Measurements from ENCODE around the gene HK1. TPM values are rescaled to one million over a fixed set of nuclear protein-coding genes. Genes with fewer than 3 reads are reported as not detected.
"Not testable (repeated sequence)": the region's sequence is repeated elsewhere in the genome, so short reads cannot be mapped to it uniquely, and the experiment has no call there.

The HK1 gene
- polyA plus RNA-seq, 3 donors from 2014 or later: 48.8 to 96.3 (median 72.2) TPM

- Mint-ChIP-seq H3K4me3 (no peak overlapping the region), H3K27ac (no peak overlapping the region), H3K36me3 (no peaks in the 10 kb centered on the region), H3K4me1 (no peaks in the 10 kb centered on the region), H3K9me3 (no peaks in the 10 kb centered on the region), H3K27me3 (ENCODE audit: low read depth in 3 of 3) (peaks cover 0 to 7% (median 3%) of the 10 kb centered on the region in 3 donors)
- DNase-seq: no peak
These were observed 8.5 kb upstream of the HK1 start for GRCh38 chr10:69269761-69270160.

GRCh38 chr10:69270990-69271389, 7.3 kb upstream of the HK1 start:
- H3K27ac Mint-ChIP-seq: no peak overlapping the region
- H3K36me3 Mint-ChIP-seq: no peaks in the 10 kb centered on the region
- no peak overlapping the region for H3K4me3 Mint-ChIP-seq
- no peaks in the 10 kb centered on the region for H3K4me1 Mint-ChIP-seq
- H3K9me3 Mint-ChIP-seq: no peaks in the 10 kb centered on the region
- no peak for DNase-seq
- H3K27me3 Mint-ChIP-seq (ENCODE audit: low read depth in 3 of 3): peaks cover 0 to 7% (median 0%) of the 10 kb centered on the region in 3 donors

- Mint-ChIP-seq H3K27me3 (ENCODE audit: low read depth in 3 of 3) (peaks cover 0 to 2% (median 0%) of the 10 kb centered on the region in 3 donors), H3K9me3 (no peaks in the 10 kb centered on the region), H3K36me3 (no peaks in the 10 kb centered on the region), H3K4me1 (no peaks in the 10 kb centered on the region), H3K4me3 (no peak overlapping the region), H3K27ac (no peak overlapping the region)
- no peak for DNase-seq
These were observed 5.7 kb upstream of the HK1 start for GRCh38 chr10:69272624-69273023.

- no peaks in the 10 kb centered on the region for H3K9me3 Mint-ChIP-seq
- no peaks in the 10 kb centered on the region for H3K4me1 Mint-ChIP-seq
- H3K27me3 Mint-ChIP-seq (ENCODE audit: low read depth in 3 of 3): peaks cover 0 to 2% (median 0%) of the 10 kb centered on the region in 3 donors
- no peak overlapping the region for H3K27ac Mint-ChIP-seq
- DNase-seq: no peak
- H3K36me3 Mint-ChIP-seq: no peaks in the 10 kb centered on the region
- H3K4me3 Mint-ChIP-seq: no peak overlapping the region
These were observed 2.9 kb upstream of the HK1 start for GRCh38 chr10:69275444-69275843.

GRCh38 chr10:69276503-69276902, 1.8 kb upstream of the HK1 start:
- no peaks in the 10 kb centered on the region for H3K9me3 Mint-ChIP-seq
- H3K27me3 Mint-ChIP-seq (ENCODE audit: low read depth in 3 of 3): peaks cover 0 to 7% (median 0%) of the 10 kb centered on the region in 3 donors
- no peak overlapping the region for H3K4me3 Mint-ChIP-seq
- no peaks in the 10 kb centered on the region for H3K4me1 Mint-ChIP-seq
- H3K27ac Mint-ChIP-seq: no peak overlapping the region
- H3K36me3 Mint-ChIP-seq: no peaks in the 10 kb centered on the region
- no peak for DNase-seq

GRCh38 chr10:69279110-69279509, 814 bp downstream of the HK1 start:
- no peak for DNase-seq
- Mint-ChIP-seq H3K4me3 (no peak overlapping the region), H3K9me3 (no peaks in the 10 kb centered on the region), H3K27me3 (ENCODE audit: low read depth in 3 of 3) (peaks cover 0 to 5% (median 0%) of the 10 kb centered on the region in 3 donors), H3K27ac (no peak overlapping the region), H3K4me1 (no peaks in the 10 kb centered on the region), H3K36me3 (no peaks in the 10 kb centered on the region)

GRCh38 chr10:69281507-69282413, 3.5 kb downstream of the HK1 start:
- Mint-ChIP-seq H3K36me3 (no peaks in the 10 kb centered on the region), H3K4me3 (no peak overlapping the region), H3K27ac (no peak overlapping the region)

GRCh38 chr10:69284402-69284801, 6.1 kb downstream of the HK1 start:
- not testable (repeated sequence) for H3K27me3 Mint-ChIP-seq (ENCODE audit: low read depth in 3 of 3); H3K4me1 Mint-ChIP-seq; H3K27ac Mint-ChIP-seq; DNase-seq; H3K4me3 Mint-ChIP-seq; H3K9me3 Mint-ChIP-seq; H3K36me3 Mint-ChIP-seq

More at GRCh38 chr10:69281507-69282413, 3.5 kb downstream of the HK1 start:
- H3K4me1 Mint-ChIP-seq: no peaks in the 10 kb centered on the region
- DNase-seq: no peak
- H3K9me3 Mint-ChIP-seq: no peaks in the 10 kb centered on the region
- H3K27me3 Mint-ChIP-seq (ENCODE audit: low read depth in 3 of 3): peaks cover 0 to 5% (median 2%) of the 10 kb centered on the region in 3 donors

GRCh38 chr10:69285699-69286098, 7.4 kb downstream of the HK1 start:
- Mint-ChIP-seq H3K27me3 (ENCODE audit: low read depth in 3 of 3) (peaks cover 0 to 8% (median 2%) of the 10 kb centered on the region in 3 donors), H3K4me1 (no peaks in the 10 kb centered on the region), H3K27ac (no peak overlapping the region), H3K9me3 (no peaks in the 10 kb centered on the region), H3K4me3 (no peak overlapping the region), H3K36me3 (no peaks in the 10 kb centered on the region)
- DNase-seq: no peak

- DNase-seq: no peak
- Mint-ChIP-seq H3K9me3 (no peaks in the 10 kb centered on the region), H3K4me3 (no peak overlapping the region), H3K4me1 (no peaks in the 10 kb centered on the region), H3K27ac (no peak overlapping the region), H3K36me3 (no peaks in the 10 kb centered on the region), H3K27me3 (ENCODE audit: low read depth in 3 of 3) (peaks cover 0 to 3% (median 2%) of the 10 kb centered on the region in 3 donors)
These were observed 8.9 kb downstream of the HK1 start for GRCh38 chr10:69287181-69287580.

- Mint-ChIP-seq H3K4me1 (no peaks in the 10 kb centered on the region), H3K27me3 (ENCODE audit: low read depth in 3 of 3) (peaks cover under 1 to 3% (median 2%) of the 10 kb centered on the region in 3 donors)
These were observed 12.7 kb downstream of the HK1 start for GRCh38 chr10:69290993-69291392.

GRCh38 chr10:69292459-69292858, 14.2 kb downstream of the HK1 start:
- no peak for DNase-seq
- Mint-ChIP-seq H3K4me3 (no peak overlapping the region), H3K27ac (no peak overlapping the region), H3K9me3 (no peaks in the 10 kb centered on the region), H3K36me3 (no peaks in the 10 kb centered on the region), H3K4me1 (no peaks in the 10 kb centered on the region), H3K27me3 (ENCODE audit: low read depth in 3 of 3) (peaks cover 0 to 4% (median 3%) of the 10 kb centered on the region in 3 donors)

More at GRCh38 chr10:69290993-69291392, 12.7 kb downstream of the HK1 start:
- Mint-ChIP-seq H3K27ac (no peak overlapping the region), H3K36me3 (no peaks in the 10 kb centered on the region), H3K9me3 (no peaks in the 10 kb centered on the region), H3K4me3 (no peak overlapping the region)
- no peak for DNase-seq

GRCh38 chr10:69295027-69295636, 16.8 kb downstream of the HK1 start:
- Mint-ChIP-seq H3K4me3 (no peak overlapping the region), H3K27me3 (ENCODE audit: low read depth in 3 of 3) (peaks cover 0 to 4% (median 3%) of the 10 kb centered on the region in 3 donors), H3K36me3 (no peaks in the 10 kb centered on the region), H3K27ac (no peak overlapping the region), H3K9me3 (no peaks in the 10 kb centered on the region), H3K4me1 (no peaks in the 10 kb centered on the region)
- DNase-seq: no peak

GRCh38 chr10:69303632-69304051, 25.3 kb downstream of the HK1 start:
- H3K4me1 Mint-ChIP-seq: no peaks in the 10 kb centered on the region
- DNase-seq: no peak

More at GRCh38 chr10:69303632-69304051, 25.3 kb downstream of the HK1 start:
- Mint-ChIP-seq H3K9me3 (no peaks in the 10 kb centered on the region), H3K36me3 (no peaks in the 10 kb centered on the region), H3K27me3 (ENCODE audit: low read depth in 3 of 3) (peaks cover 0 to 6% (median 2%) of the 10 kb centered on the region in 3 donors), H3K27ac (no peak overlapping the region), H3K4me3 (no peak overlapping the region)
